HG03175 (cell line): ENCODE measurements around the gene ECD.
"Not testable (repeated sequence)": the region's sequence is repeated elsewhere in the genome, so short reads cannot be mapped to it uniquely, and the experiment has no call there.

Experiments
- ATAC-seq: cut with Tn5 transposase; IDR thresholded peaks from one replicate; pipeline ENCODE4 v1.9.1; 2021; ENCODE audit warnings: mild to moderate bottlenecking, moderate library complexity; ENCODE audit not compliant: unreplicated experiment

ECD gene

GRCh38 chr10:73161079-73161478, 6.7 kb downstream of the ECD start:
- no peak for ATAC-seq

DNA sequence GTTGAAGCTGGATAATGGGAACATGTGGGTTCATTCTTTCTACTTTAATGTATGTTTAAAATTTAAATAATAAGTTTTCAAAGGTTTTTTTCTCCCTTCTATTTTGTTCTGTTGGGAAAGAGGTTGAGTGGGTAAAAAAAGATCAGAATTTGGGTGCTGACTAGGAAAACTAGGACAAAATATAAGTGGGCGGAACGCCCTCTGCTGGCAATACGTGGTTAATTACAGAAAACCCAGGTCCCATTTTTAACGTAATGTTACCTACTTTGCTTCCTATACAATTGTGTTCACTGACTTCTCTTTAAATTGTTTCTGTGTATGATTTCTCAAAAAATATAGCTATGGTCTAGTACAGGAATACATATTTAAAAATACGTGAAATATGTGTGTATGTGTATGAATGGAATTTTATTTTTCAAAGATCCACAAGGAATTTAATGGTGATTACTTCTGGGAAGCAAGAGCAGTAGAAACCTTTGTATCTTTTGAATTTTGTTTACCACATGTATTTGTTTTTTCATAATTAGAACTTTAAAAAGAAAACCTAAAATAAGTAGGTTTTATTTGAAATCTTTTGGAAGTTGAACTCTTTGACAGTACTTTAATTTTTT, 8.7 kb downstream of the ECD start:
- ATAC-seq = no peak

- no peak for ATAC-seq
Observed at GRCh38 chr10:73156054-73156453, 11.8 kb downstream of the ECD start.

GRCh38 chr10:73152009-73152408, 15.8 kb downstream of the ECD start:
- no peak for ATAC-seq

DNA sequence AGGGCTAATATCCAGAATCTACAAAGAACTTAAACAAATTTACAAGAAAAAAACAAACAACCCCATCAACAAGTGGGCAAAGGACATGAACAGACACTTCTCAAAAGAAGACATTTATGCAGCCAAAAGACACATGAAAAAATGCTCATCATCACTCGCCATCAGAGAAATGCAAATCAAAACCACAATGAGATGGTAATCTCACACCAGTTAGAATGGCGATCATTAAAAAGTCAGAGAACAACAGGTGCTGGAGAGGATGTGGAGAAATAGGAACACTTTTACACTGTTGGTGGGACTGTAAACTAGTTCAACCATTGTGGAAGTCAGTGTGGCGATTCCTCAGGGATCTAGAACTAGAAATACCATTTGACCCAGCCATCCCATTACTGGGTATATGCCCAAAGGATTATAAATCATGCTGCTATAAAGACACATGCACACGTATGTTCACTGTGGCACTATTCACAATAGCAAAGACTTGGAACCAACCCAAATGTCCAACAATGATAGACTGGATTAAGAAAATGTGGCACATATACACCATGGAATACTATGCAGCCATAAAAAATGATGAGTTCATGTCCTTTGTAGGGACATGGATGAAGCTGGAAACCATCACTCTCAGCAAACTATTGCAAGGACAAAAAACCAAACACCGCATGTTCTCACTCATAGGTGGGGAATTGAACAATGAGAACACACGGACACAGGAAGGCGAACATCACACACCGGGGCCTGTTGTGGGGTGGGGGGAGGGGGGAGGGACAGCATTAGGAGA, 17.0 kb downstream of the ECD start:
- not testable (repeated sequence) for ATAC-seq

DNA sequence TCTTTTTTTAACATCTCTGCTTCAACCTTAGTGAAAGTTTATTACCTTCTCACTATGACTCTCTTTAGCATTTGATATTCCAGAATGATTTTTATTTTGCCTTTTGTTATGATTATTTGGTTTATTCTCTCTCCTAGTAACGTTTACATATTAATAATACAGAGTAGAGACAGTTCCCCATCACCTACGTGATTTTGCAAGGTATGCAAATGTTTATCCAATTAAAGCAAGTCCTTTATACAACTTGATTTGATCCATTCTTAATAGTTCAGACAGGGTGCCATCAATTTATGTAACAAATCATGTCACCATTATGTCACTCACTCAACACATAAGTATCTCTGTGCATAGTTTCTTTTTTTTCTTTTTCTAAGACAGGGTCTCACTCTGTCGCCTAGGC, 26.2 kb downstream of the ECD start:
- ATAC-seq = no peak

DNA sequence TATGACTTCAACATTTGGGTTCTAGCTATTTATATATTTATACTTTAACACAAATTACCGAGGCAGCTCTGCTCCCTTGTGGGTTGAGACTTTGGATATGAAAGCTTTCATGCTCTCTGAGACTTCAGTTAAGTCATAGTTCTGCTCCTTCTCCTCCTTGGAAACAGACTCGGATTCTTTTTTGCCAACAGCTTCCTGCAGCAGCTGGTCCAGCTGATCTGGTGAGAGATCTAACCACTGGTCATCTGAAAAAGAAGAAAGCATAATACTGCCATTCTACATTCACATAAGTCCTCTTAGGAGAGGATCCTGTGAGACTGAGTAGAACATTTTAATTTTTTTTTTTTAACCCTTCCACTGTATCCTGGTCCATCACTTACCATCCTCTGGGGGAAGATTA, 28.6 kb downstream of the ECD start:
- no peak for ATAC-seq

DNA sequence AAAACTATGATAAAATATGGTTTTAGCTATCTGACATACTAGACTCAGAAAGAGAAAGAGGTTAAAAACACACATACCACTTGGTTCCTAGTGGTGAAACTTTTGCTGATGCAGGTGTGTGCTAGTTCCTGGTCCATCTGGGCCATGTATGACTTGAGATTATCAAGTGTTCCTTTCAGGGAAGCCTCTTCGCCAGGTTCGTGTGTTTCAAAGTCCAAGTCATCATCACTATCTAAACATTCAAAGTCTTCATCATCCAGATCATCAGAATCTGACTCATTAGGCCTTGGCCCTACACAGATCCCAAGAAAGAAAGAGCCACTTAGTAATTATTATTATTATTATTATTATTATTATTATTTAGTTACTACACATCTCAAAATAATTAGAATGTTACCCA, 31.2 kb downstream of the ECD start:
- no peak for ATAC-seq

GRCh38 chr10:73134727-73135126, 33.1 kb downstream of the ECD start:
- no peak for ATAC-seq

DNA sequence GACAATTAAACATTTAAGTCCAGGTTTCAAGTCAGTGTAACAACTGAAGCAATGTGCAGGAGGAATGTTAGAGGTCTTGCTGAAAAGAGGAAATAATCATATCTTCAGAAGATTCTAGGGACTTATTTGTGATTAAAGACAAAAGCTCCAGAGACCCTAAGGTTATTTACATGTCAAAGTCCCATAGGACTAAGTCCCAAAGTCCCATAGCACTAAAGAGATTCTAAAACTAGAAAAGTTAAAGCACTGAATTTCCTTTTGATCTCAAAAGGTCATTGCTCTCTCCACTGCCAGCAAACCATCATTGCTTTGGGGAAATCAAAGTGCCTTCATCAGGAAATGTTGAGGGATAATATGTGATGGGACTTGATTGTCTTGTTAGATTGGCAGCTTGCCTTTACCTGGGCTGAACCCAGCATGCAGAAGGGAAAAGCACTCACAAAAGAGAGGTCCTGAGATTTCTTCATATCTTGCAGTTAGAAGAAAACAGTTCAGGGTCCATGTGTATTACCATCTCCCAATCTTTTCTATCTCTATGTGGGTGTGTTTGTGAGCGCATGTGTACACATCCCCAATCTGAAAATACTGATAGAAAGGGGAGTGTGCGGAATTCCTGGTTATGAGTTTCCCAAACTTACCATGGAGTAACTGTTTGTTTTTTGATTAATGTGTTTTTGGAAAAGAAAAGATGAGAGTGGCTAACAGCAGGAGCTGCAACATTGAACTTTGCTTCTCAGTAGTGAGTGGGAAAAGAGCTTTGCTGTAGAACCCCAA, 35.7 kb downstream of the ECD start:
- ATAC-seq = no peak

GRCh38 chr10:73131301-73131700, 36.5 kb downstream of the ECD start:
- ATAC-seq = no peak

- no peak for ATAC-seq
Observed at GRCh38 chr10:73126343-73126742, 41.5 kb downstream of the ECD start.

- ATAC-seq = no peak
Observed at GRCh38 chr10:73119952-73120351, 47.9 kb downstream of the ECD start.

- ATAC-seq = no peak
Observed at GRCh38 chr10:73119457-73119856, 48.4 kb downstream of the ECD start.

- peak; percentile 63 for ATAC-seq
Observed at GRCh38 chr10:73117976-73118743, 49.6 kb downstream of the ECD start.

- no peak for ATAC-seq
Observed at GRCh38 chr10:73116017-73116416, 51.8 kb downstream of the ECD start.

GRCh38 chr10:73113551-73113950, 54.3 kb downstream of the ECD start:
- ATAC-seq = no peak

DNA sequence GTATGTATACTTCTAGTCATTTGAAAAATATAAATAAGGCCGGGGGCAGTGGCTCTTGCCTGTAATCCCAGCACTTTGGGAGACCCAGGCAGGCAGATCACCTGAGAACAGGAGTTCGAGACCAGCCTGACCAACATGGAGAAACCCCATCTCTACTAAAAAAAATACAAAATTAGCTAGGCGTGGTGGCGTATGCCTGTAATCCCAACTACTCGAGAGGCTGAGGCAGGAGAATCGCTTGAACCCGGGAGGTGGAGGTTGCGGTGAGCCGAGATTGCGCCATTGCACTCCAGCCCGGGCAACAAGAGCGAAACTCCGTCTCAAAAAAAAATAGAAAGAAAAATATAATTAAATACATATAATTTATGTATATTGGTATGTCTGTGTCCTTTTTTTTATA, 55.8 kb downstream of the ECD start:
- not testable (repeated sequence) for ATAC-seq

GRCh38 chr10:73110345-73110849, 57.4 kb downstream of the ECD start, which contains the start of gene NUDT13:
TSS of gene NUDT13 (plus strand) at chr10:73110455. CDS start at chr10:73114366, 3,911 bp downstream.
- no peak for ATAC-seq

GRCh38 chr10:73109248-73109652, 58.6 kb downstream of the ECD start:
- ATAC-seq = not testable (repeated sequence)

DNA sequence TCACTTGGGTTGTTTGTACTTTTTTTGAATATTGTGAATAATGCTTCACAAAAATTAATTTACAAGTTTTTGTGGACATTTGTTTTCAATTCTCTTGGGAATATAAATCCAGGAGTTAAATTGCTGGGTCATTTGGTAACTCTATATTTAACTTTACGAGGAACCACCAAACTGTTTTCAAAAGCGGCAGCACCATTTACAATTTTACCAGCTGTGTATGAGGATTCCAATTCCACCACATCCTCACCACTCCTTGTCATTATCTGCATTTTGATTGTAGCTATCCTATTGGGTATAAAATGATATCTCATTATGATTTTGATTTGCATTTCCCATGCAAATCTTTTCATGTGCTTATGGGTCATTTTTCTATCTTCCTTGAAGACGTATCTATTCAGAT, 61.5 kb downstream of the ECD start:
- ATAC-seq = no peak
